Gastroesophageal sphincter (tissue), 4 donors: ENCODE results near the gene PPP1R12C. TPM values are rescaled to one million over a fixed set of nuclear protein-coding genes. Genes with fewer than 3 reads are reported as not detected.
A peak's percentile ranks its signal among the peaks of the same experiment; 100 is the strongest.

ENCODE experiments used
- ATAC-seq: fragments of 150-250 bp; one replicate; pipeline ENCODE4 v1.9.1; 2016; ENCODE audit warnings: mild to moderate bottlenecking, moderate library complexity
- H3K27ac ChIP-seq, 4 donors: fragments of 200-600 bp; sonication (generic) in 3 of 4; 1 replicate in 3 of 4; 2 replicates in 1 of 4; pipeline ENCODE4 v1.5.1; 2016 to 2019
- H3K27me3 ChIP-seq: fragments of 200-600 bp; sonication (generic); one replicate; pipeline ENCODE4 v1.5.1; 2019
- H3K36me3 ChIP-seq, 2 donors: fragments of 200-600 bp; sonication (generic); one replicate each; pipeline ENCODE4 v1.5.1; 2019; ENCODE audit warnings: control low read depth in 1 of 2
- H3K4me1 ChIP-seq, 3 donors: fragments of 200-600 bp; sonication (generic); 1 replicate in 2 of 3; 2 replicates in 1 of 3; pipeline ENCODE4 v1.5.1; 2016 to 2019; ENCODE audit warnings: control low read depth in 2 of 3
- H3K4me3 ChIP-seq, 2 donors: fragments of 200-600 bp; sonication (generic); one replicate each; pipeline ENCODE4 v1.5.1; 2019; ENCODE audit warnings: mild to moderate bottlenecking in 1 of 2, moderate library complexity in 1 of 2
- H3K9me3 ChIP-seq, 3 donors: fragments of 200-600 bp; sonication (generic); one replicate each; pipeline ENCODE4 v1.5.1; 2017 to 2019; ENCODE audit warnings: control low read depth in 2 of 3
- CTCF ChIP-seq, 4 experiments: fragments of 200-600 bp in 2 of 4; fragments of 450-650 bp in 2 of 4; sonication (generic) in 1 of 4; IDR thresholded peaks; one replicate each; pipeline ENCODE4 v1.5.1; 2017 to 2019; ENCODE audit warnings: antibody characterized with exemption in 4 of 4, mild to moderate bottlenecking in 2 of 4, moderate library complexity in 2 of 4
- EP300 ChIP-seq: sonication (generic); formaldehyde crosslinking; IDR thresholded peaks from one replicate; pipeline ENCODE4 v1.6.1; 2017; ENCODE audit warnings: antibody characterized with exemption, mild to moderate bottlenecking
- POLR2A ChIP-seq, 2 donors: fragments of 450-650 bp; IDR thresholded peaks; one replicate each; pipeline ENCODE4 v1.6.1; 2017; ENCODE audit warnings: antibody characterized with exemption in 2 of 2, mild to moderate bottlenecking in 2 of 2, moderate library complexity in 1 of 2
- POLR2AphosphoS5 ChIP-seq: sonication (generic); formaldehyde crosslinking; IDR thresholded peaks from one replicate; pipeline ENCODE4 v1.6.1; 2017; ENCODE audit warnings: antibody characterized with exemption
- WGBS, 2 donors: methylation state at CpG; one replicate each; pipeline ENCODE4 v1.1.5; 2018; ENCODE audit warnings: low coverage in 1 of 2; 5-methylcytosine and 5-hydroxymethylcytosine counted together
- total RNA-seq, 4 donors: library from RNA; depleted of rRNA; stranded (reverse); fragments of >200 nt; gene quantifications; one replicate each; pipeline ENCODE4 v1.1.0, GENCODE V29; 2016

PPP1R12C gene
- total RNA-seq, 4 donors from 2014 or later, result 268 to 479 (median 276) TPM

GRCh38 chr19:55133639-55134444 is 16.4 kb upstream of the PPP1R12C start:
- Histone ChIP-seq H3K27me3 (peaks cover 88% of the 10 kb centered on the region), H3K4me3 (no peak overlapping the region), H3K36me3 (no peaks in the 10 kb centered on the region), H3K9me3 (no peaks in the 10 kb centered on the region), H3K27ac (no peak overlapping the region), H3K4me1 (no peaks in the 10 kb centered on the region)
- 42 to 49% methylated on average over 6 to 9 of the region's 25 CpGs for WGBS, 2 donors
- no peak for ATAC-seq
- TF ChIP-seq POLR2A (IDR thresholded peaks at IDR 0.05) (no peak), CTCF (IDR thresholded peaks at IDR 0.05) (no peak), POLR2AphosphoS5 (no peak), EP300 (no peak)

GRCh38 chr19:55132453-55133129 is 15.2 kb upstream of the PPP1R12C start:
- Histone ChIP-seq H3K36me3 (no peaks in the 10 kb centered on the region), H3K9me3 (no peaks in the 10 kb centered on the region), H3K27me3 (peaks cover 78% of the 10 kb centered on the region), H3K4me3 (no peak overlapping the region), H3K27ac (no peak overlapping the region), H3K4me1 (no peaks in the 10 kb centered on the region)
- ATAC-seq, result no peak
- 26 to 60% methylated on average over 4 to 7 of the region's 14 CpGs for WGBS, 2 donors
- TF ChIP-seq POLR2A (IDR thresholded peaks at IDR 0.05), result no peak
- no peak for TF ChIP-seq EP300
- TF ChIP-seq POLR2AphosphoS5, result no peak
- TF ChIP-seq CTCF (IDR thresholded peaks at IDR 0.05), result peak in 1 of 4 experiments; percentile 46

GRCh38 chr19:55131421-55131820 is 14.0 kb upstream of the PPP1R12C start:
- ATAC-seq, result no peak
- Histone ChIP-seq H3K4me3 (no peak overlapping the region), H3K27ac (no peak overlapping the region), H3K27me3 (peaks cover 76% of the 10 kb centered on the region), H3K36me3 (no peaks in the 10 kb centered on the region), H3K4me1 (no peaks in the 10 kb centered on the region), H3K9me3 (no peaks in the 10 kb centered on the region)
- TF ChIP-seq POLR2AphosphoS5 (no peak), EP300 (no peak), CTCF (IDR thresholded peaks at IDR 0.05) (no peak), POLR2A (IDR thresholded peaks at IDR 0.05) (no peak)
- 65 to 80% methylated on average over 9 to 15 of the region's 16 CpGs for WGBS, 2 donors

- Histone ChIP-seq H3K27ac (no peak overlapping the region), H3K9me3 (no peaks in the 10 kb centered on the region), H3K4me3 (no peak overlapping the region), H3K27me3 (peaks cover 7% of the 10 kb centered on the region), H3K4me1 (peaks cover 0 to 34% (median 27%) of the 10 kb centered on the region in 3 donors), H3K36me3 (no peaks in the 10 kb centered on the region)
- 42 to 78% methylated on average over 2 to 12 of the region's 14 CpGs for WGBS, 2 donors
- no peak for TF ChIP-seq CTCF (IDR thresholded peaks at IDR 0.05)
- no peak for TF ChIP-seq POLR2A (IDR thresholded peaks at IDR 0.05)
- TF ChIP-seq POLR2AphosphoS5, result no peak
- ATAC-seq, result no peak
Observed at GRCh38 chr19:55119053-55119452, 1.6 kb upstream of the PPP1R12C start.
